Fibroblast of pulmonary artery (primary cell): ENCODE data around the gene GUCY1A1.

ENCODE experiments used
- DNase-seq: peaks from one replicate; pipeline ENCODE4 v3.0.0-alpha.2; 2010; ENCODE audit warnings: low read depth
- H3K4me3 ChIP-seq: replicated peaks from 2 replicates; pipeline ENCODE4 v1.5.1; 2011; ENCODE audit warnings: low read depth, mild to moderate bottlenecking, control low read depth, low read length, moderate library complexity
- CTCF ChIP-seq: IDR thresholded peaks from 2 replicates; pipeline ENCODE4 v1.5.1; 2011; ENCODE audit warnings: mild to moderate bottlenecking, control low read depth, low read length, inconsistent platforms; ENCODE audit errors: missing control alignments

GUCY1A1 gene

GRCh38 chr4:155709918-155710317 lies 43.3 kb downstream of the GUCY1A1 start:
- no peak overlapping the region for H3K4me3 ChIP-seq
- TF ChIP-seq CTCF, result no peak
- DNase-seq, result no peak

DNA sequence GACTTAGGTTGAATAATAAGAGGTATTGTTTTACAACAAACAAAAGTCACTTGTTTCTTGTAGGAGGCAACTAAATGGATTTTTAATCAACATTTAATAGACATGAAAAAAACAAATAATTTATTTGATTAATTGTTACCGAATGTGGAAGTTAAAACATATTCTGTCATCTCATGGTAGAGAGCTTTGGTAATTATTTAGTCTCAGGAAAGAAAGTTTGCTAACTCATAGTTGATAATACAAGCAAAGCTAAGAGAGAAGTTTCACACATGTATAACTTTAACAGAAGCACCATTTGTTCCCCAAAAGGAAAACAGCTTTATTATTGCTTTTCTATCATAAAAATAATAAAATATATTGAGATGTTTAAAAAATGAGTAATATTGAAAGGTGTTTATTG lies 44.9 kb downstream of the GUCY1A1 start:
- DNase-seq, result no peak
- TF ChIP-seq CTCF, result no peak

DNA sequence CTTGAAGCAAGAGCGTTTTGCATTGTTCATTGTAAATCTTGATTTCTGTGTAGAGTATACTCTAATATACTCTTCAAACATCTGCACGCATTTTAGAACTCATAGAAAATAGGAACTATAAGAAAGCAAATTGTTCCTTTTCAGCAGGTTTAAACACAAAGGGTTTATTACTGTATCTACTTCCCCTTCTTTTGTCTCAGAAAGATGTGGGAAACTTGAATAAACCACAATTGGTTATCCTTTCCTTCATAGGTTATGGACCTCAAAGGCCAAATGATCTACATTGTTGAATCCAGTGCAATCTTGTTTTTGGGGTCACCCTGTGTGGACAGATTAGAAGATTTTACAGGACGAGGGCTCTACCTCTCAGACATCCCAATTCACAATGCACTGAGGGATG lies 46.2 kb downstream of the GUCY1A1 start:
- no peak for DNase-seq
- no peak for TF ChIP-seq CTCF
- H3K4me3 ChIP-seq, result no peak overlapping the region

More for the DNA sequence above, 44.9 kb downstream of the GUCY1A1 start:
- H3K4me3 ChIP-seq, result no peak overlapping the region

DNA sequence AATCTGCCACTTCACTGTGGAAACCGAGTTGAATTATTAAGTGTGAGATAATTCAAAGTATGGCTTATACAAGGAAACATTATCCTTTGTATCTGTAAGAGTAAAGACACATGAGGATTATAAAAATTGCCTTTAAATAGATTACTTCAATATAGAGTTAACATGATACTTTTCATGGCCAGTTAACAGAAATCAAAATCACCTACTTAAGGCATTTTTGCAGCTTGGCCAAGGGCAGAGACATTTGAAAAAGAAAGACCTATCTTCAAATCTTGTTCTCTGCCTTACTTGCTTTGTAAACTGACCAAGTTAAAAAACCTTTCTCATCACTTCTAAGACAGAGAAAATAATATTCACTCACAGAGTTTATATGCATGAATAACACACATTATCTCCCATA lies 47.3 kb downstream of the GUCY1A1 start:
- DNase-seq, result no peak
- no peak for TF ChIP-seq CTCF
- H3K4me3 ChIP-seq, result no peak overlapping the region

DNA sequence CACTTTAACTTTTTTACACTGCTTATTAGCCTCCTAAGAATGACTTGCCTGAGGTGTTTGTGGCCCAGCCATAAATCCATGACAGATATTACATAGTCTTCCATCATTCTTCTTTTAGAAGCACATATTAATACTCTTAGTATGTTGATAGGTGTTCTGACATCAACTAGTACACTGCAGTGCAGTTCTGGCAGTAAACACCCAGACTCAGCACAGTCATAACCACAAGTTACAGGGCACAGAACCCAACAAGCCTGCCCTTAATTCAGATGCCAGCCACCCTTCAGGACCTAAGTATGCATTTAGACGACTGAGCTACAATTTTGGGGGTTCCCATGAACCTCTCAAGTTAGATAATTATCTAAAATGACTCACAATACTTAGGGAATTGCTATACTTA lies 55.7 kb downstream of the GUCY1A1 start:
- H3K4me3 ChIP-seq, result no peak overlapping the region
- TF ChIP-seq CTCF, result no peak
- DNase-seq, result no peak

- no peak overlapping the region for H3K4me3 ChIP-seq
- no peak for DNase-seq
- no peak for TF ChIP-seq CTCF
Measured at GRCh38 chr4:155722816-155723499, 56.3 kb downstream of the GUCY1A1 start.

DNA sequence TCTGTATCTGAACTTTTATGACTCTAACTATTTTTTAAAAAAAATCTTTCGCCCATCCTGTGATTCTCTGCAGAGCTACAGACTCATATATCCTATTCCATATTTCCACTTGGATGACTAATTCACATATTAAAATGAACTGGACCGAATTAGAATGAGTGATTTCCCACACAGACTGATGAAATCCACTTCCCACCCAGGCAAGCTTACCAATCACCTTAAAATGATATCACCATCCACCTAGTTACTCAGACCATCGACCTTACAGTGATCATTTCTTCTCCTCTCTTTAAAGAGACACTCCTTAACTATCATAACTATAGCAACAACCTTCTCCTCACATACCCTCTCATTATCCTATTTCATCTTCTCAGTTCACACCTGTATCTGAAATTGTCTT lies 58.1 kb downstream of the GUCY1A1 start:
- H3K4me3 ChIP-seq, result no peak overlapping the region
- TF ChIP-seq CTCF, result no peak
- no peak for DNase-seq
